IMR-90 (cell line): ENCODE measurements around the gene FOXI1. TPM values are rescaled to one million over a fixed set of nuclear protein-coding genes. Genes with fewer than 3 reads are reported as not detected.

Source experiments
- ATAC-seq: fragments of 200-7000 bp; cut with Tn5 transposase; 2 replicates; pipeline ENCODE4 v1.9.1; 2020; ENCODE audit warnings: low read depth, mild to moderate bottlenecking, moderate library complexity
- BruUV-seq: library from RNA; stranded (reverse); fragments of 400-500 nt; replicated peaks from 2 replicates; lab custom pipeline; 2021; lab: Mats Ljungman, UMichigan
- CTCF ChIA-PET: fragments of 300-600 bp; formaldehyde crosslinking; extraction: SDS; loops from one replicate; lab custom pipeline; 2021; ENCODE audit warnings: antibody characterized with exemption; lab: Yijun Ruan, JAX
- POLR2A ChIA-PET: fragments of 300-600 bp; sonication (Branson Sonifier 250); formaldehyde crosslinking; loops from one replicate; lab custom pipeline; 2022; ENCODE audit warnings: antibody characterized with exemption; ENCODE audit not compliant: unreplicated experiment; lab: Charles Lee
- DNase-seq: peaks from one replicate; pipeline ENCODE4 v3.0.0; 2013
- H2AFZ ChIP-seq: replicated peaks from 2 replicates; pipeline ENCODE3; 2013; ENCODE audit warnings: low read length, mild to moderate bottlenecking; ENCODE audit not compliant: poor library complexity
- H2AK5ac ChIP-seq: 2 replicates; pipeline ENCODE4 v1.6.1; 2013; ENCODE audit warnings: low read depth, low read length, inconsistent platforms
- H2AK9ac ChIP-seq: replicated peaks from 2 replicates; pipeline ENCODE3; 2013; ENCODE audit warnings: mild to moderate bottlenecking, low read depth, low read length, moderate library complexity; ENCODE audit not compliant: poor library complexity
- H2BK120ac ChIP-seq: 2 replicates; pipeline ENCODE4 v1.6.1; 2013; ENCODE audit warnings: low read depth, low read length, inconsistent platforms
- H2BK15ac ChIP-seq: 3 replicates; pipeline ENCODE4 v1.6.1; 2013; ENCODE audit warnings: low read depth, low read length, inconsistent platforms
- H2BK20ac ChIP-seq: 2 replicates; pipeline ENCODE4 v1.6.1; 2013; ENCODE audit warnings: low read depth, mild to moderate bottlenecking, inconsistent platforms, low read length, moderate library complexity
- H2BK5ac ChIP-seq: 2 replicates; pipeline ENCODE4 v1.6.1; 2013; ENCODE audit warnings: mild to moderate bottlenecking, low read depth, low read length, inconsistent platforms; ENCODE audit not compliant: poor library complexity, severe bottlenecking
- H3K14ac ChIP-seq: replicated peaks from 2 replicates; pipeline ENCODE4 v1.6.1; 2013; ENCODE audit warnings: low read depth, low read length, inconsistent platforms
- H3K18ac ChIP-seq: 2 replicates; pipeline ENCODE4 v1.6.1; 2013; ENCODE audit warnings: low read depth, low read length, control low read depth
- H3K23ac ChIP-seq: 2 replicates; pipeline ENCODE4 v1.6.1; 2013; ENCODE audit warnings: low read depth, low read length, inconsistent platforms
- H3K27ac ChIP-seq: 2 replicates; pipeline ENCODE4 v1.5.1; 2013; ENCODE audit warnings: mild to moderate bottlenecking, control low read depth, low read length; ENCODE audit not compliant: insufficient read depth
- H3K27me3 ChIP-seq: 2 replicates; pipeline ENCODE4 v1.6.1; 2013; ENCODE audit warnings: low read length; ENCODE audit not compliant: control insufficient read depth, insufficient read depth
- H3K36me3 ChIP-seq: 2 replicates; pipeline ENCODE4 v1.6.1; 2013; ENCODE audit warnings: low read length, mixed read lengths; ENCODE audit not compliant: control insufficient read depth, insufficient read depth
- H3K4ac ChIP-seq: 2 replicates; pipeline ENCODE4 v1.6.1; 2013; ENCODE audit warnings: low read depth, low read length, inconsistent platforms
- H3K4me1 ChIP-seq: 2 replicates; pipeline ENCODE4 v1.6.1; 2013; ENCODE audit warnings: low read length, mixed read lengths; ENCODE audit not compliant: control insufficient read depth, insufficient read depth
- H3K4me2 ChIP-seq: 2 replicates; pipeline ENCODE4 v1.6.1; 2013; ENCODE audit warnings: low read depth, mild to moderate bottlenecking, control low read depth, low read length, moderate library complexity
- H3K4me3 ChIP-seq: 2 replicates; pipeline ENCODE4 v1.5.1; 2013; ENCODE audit warnings: low read depth, mild to moderate bottlenecking, control low read depth, low read length, moderate library complexity; ENCODE audit not compliant: insufficient read depth
- H3K56ac ChIP-seq: 2 replicates; pipeline ENCODE4 v1.6.1; 2013; ENCODE audit warnings: low read length, inconsistent platforms; ENCODE audit not compliant: insufficient read depth; ENCODE audit errors: extremely low read depth
- H3K79me1 ChIP-seq, 2 experiments: 2 replicates each; pipeline ENCODE4 v1.6.1; 2013; ENCODE audit warnings: low read length in 2 of 2, inconsistent platforms in 1 of 2, low read depth in 1 of 2
- H3K9ac ChIP-seq: 2 replicates; pipeline ENCODE4 v1.6.1; 2013; ENCODE audit warnings: low read depth, low read length, control low read depth
- H3K9me1 ChIP-seq: 2 replicates; pipeline ENCODE4 v1.6.1; 2013; ENCODE audit warnings: low read length, inconsistent platforms; ENCODE audit not compliant: insufficient read depth
- H3K9me3 ChIP-seq: 2 replicates; pipeline ENCODE4 v1.6.1; 2013; ENCODE audit warnings: low read length; ENCODE audit not compliant: control insufficient read depth, insufficient read depth
- H4K20me1 ChIP-seq: 2 replicates; pipeline ENCODE4 v1.6.1; 2013; ENCODE audit warnings: low read length, inconsistent platforms; ENCODE audit not compliant: insufficient read depth
- H4K5ac ChIP-seq: 2 replicates; pipeline ENCODE4 v1.6.1; 2013; ENCODE audit warnings: mild to moderate bottlenecking, low read depth, low read length, control low read depth
- H4K8ac ChIP-seq, 2 experiments: 2 replicates each; pipeline ENCODE4 v1.6.1; 2013; ENCODE audit warnings: low read depth in 2 of 2, low read length in 2 of 2, control low read depth in 1 of 2, inconsistent platforms in 1 of 2
- H4K91ac ChIP-seq: 2 replicates; pipeline ENCODE4 v1.6.1; 2013; ENCODE audit warnings: low read depth, low read length, inconsistent platforms; ENCODE audit not compliant: insufficient read depth
- CEBPB ChIP-seq: IDR thresholded peaks from 2 replicates; pipeline ENCODE4 v1.6.1; 2012; ENCODE audit warnings: low read depth, low read length, improper control_type of control experiment
- CHD1 ChIP-seq: IDR thresholded peaks from 2 replicates; pipeline ENCODE4 v1.6.1; 2012; ENCODE audit warnings: low read depth, low read length, improper control_type of control experiment
- MXI1 ChIP-seq: IDR thresholded peaks from 2 replicates; pipeline ENCODE4 v1.6.1; 2012; ENCODE audit warnings: low read depth, mild to moderate bottlenecking, low read length, moderate library complexity, borderline replicate concordance
- POLR2A ChIP-seq: IDR thresholded peaks from 2 replicates; pipeline ENCODE4 v1.6.1; 2012; ENCODE audit warnings: mild to moderate bottlenecking, low read depth, low read length
- RAD21 ChIP-seq: IDR thresholded peaks from 2 replicates; pipeline ENCODE4 v1.6.1; 2012; ENCODE audit warnings: low read length, improper control_type of control experiment
- SMC3 ChIP-seq: fragments of 150-350 bp; IDR thresholded peaks from 2 replicates; pipeline ENCODE4 v1.6.1; 2016; ENCODE audit warnings: low read depth, mild to moderate bottlenecking, antibody characterized with exemption, low read length, moderate library complexity
- WGBS, 2 experiments: methylation state at CpG; one replicate each; pipeline versions ENCODE4 v1.1.5 to v1.1.7; 2013; ENCODE audit warnings: missing lambda C conversion rate in 2 of 2; ENCODE audit not compliant: insufficient read length in 1 of 2; ENCODE audit errors: extremely low coverage in 2 of 2; 5-methylcytosine and 5-hydroxymethylcytosine counted together
- dilution Hi-C: fragments of 300-500 bp; cut with HindIII; formaldehyde crosslinking; loops from one replicate; pipeline ENCODE4 v1.14.3; 2018; ENCODE audit warnings: low sequenced_read_pairs; ENCODE audit not compliant: unreplicated experiment
- in situ Hi-C: fragments of 300-500 bp; cut with MboI; formaldehyde crosslinking; loops from 3 replicates; pipeline ENCODE4 v1.14.3; 2019; ENCODE audit warnings: low sequenced_read_pairs, inconsistent platforms, mixed read lengths
- intact Hi-C: fragments of 100-400 bp; cut with micrococcal nuclease; formaldehyde crosslinking; loops from 2 replicates; pipeline ENCODE4 v1.10.0; 2022
- polyA plus RNA-seq, 3 experiments: library from polyadenylated mRNA; depleted of rRNA; stranded (reverse); fragments of >200 nt; gene quantifications; 2 replicates each; pipeline ENCODE4 v1.2.3, GENCODE V29; 2012; ENCODE audit warnings: low replicate concordance in 1 of 3
- total RNA-seq: library from RNA; depleted of rRNA; stranded (reverse); fragments of >200 nt; gene quantifications from 2 replicates; pipeline ENCODE4 v1.2.3, GENCODE V29; 2012
- TF ChIP-seq, protein P1 (sequence below): conservative IDR thresholded peaks from 2 replicates; pipeline ENCODE4 v1.5.1; 2012; ENCODE audit warnings: mild to moderate bottlenecking, low read depth, low read length, improper control_type of control experiment

The FOXI1 gene
- total and polyA plus RNA-seq, 2 of the 4 experiments (the other 2 are of a cell fraction) = not detected

DNA sequence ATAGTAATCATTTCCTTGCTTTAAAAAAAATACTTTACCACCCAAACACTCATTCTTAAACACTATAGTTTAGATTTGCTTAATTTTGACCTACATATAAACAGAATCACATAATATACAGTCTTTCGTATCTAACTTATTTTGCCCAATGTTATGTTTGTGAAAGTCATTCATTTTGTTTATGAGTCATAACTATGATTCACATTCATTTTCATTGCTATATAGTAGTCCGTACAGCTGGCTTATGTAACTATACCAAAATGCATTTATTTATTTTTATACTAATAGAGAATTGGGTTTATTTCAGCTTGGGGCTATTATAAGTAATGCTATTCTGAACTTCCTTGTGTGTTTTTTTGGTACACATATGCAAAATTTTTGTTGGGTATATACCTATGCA, 33.9 kb upstream of the FOXI1 start:
- no TSS peak for BruUV-seq
- H2BK120ac ChIP-seq = no peak overlapping the region
- intact Hi-C loops = loop anchor here (2.0 to 10.0 kb wide), 3 partner anchors 91 to 1087 kb away; partner anchors contain the start of genes INSYN2B and SPDL1
- no peak overlapping the region for H4K91ac ChIP-seq
- no peaks in the 10 kb centered on the region for H3K36me3 ChIP-seq
- H3K9me3 ChIP-seq = no peaks in the 10 kb centered on the region
- dilution Hi-C loops = no loop called here
- H2BK15ac ChIP-seq = no peak overlapping the region
- H3K4me3 ChIP-seq = no peak overlapping the region
- no peak overlapping the region for H3K27ac ChIP-seq
- no peak overlapping the region for H4K5ac ChIP-seq
- H3K4me1 ChIP-seq = no peaks in the 10 kb centered on the region
- no peak overlapping the region for H4K8ac ChIP-seq
- H3K4ac ChIP-seq = no peak overlapping the region
- H3K79me1 ChIP-seq = no peaks in the 10 kb centered on the region
- peaks cover 4% of the 10 kb centered on the region for H3K27me3 ChIP-seq
- ChIA-PET POLR2A (no interaction called here), CTCF (interaction anchor here (1.3 to 2.3 kb wide), 5 partner anchors 13 to 488 kb away, joined by 3 to 15 read pairs (median 7); partner anchors contain the start of genes INSYN2B and SPDL1)
- no peak overlapping the region for H3K9ac ChIP-seq
- no CpG with 5 or more reads among the region's 2 CpGs for WGBS, 2 experiments
- H3K14ac ChIP-seq = no peak overlapping the region
- H3K9me1 ChIP-seq = no peaks in the 10 kb centered on the region
- H2BK20ac ChIP-seq = no peak overlapping the region
- H2BK5ac ChIP-seq = no peak overlapping the region
- ATAC-seq (no peak), DNase-seq (no peak)
- H3K18ac ChIP-seq = no peak overlapping the region
- H4K20me1 ChIP-seq = no peaks in the 10 kb centered on the region
- TF ChIP-seq, protein P1, sequence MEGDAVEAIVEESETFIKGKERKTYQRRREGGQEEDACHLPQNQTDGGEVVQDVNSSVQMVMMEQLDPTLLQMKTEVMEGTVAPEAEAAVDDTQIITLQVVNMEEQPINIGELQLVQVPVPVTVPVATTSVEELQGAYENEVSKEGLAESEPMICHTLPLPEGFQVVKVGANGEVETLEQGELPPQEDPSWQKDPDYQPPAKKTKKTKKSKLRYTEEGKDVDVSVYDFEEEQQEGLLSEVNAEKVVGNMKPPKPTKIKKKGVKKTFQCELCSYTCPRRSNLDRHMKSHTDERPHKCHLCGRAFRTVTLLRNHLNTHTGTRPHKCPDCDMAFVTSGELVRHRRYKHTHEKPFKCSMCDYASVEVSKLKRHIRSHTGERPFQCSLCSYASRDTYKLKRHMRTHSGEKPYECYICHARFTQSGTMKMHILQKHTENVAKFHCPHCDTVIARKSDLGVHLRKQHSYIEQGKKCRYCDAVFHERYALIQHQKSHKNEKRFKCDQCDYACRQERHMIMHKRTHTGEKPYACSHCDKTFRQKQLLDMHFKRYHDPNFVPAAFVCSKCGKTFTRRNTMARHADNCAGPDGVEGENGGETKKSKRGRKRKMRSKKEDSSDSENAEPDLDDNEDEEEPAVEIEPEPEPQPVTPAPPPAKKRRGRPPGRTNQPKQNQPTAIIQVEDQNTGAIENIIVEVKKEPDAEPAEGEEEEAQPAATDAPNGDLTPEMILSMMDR = no peak
- TF ChIP-seq MXI1 = no peak
- no peak for TF ChIP-seq CEBPB
- TF ChIP-seq CHD1 = no peak
- no peak for TF ChIP-seq RAD21
- no peak for TF ChIP-seq SMC3
- TF ChIP-seq POLR2A = no peak
- in situ Hi-C loops = no loop called here
- H2AFZ ChIP-seq = no peak overlapping the region
- H3K23ac ChIP-seq = no peak overlapping the region
- H3K56ac ChIP-seq = no peak overlapping the region
- H2AK9ac ChIP-seq = no peak overlapping the region
- no peak overlapping the region for H2AK5ac ChIP-seq
- H3K4me2 ChIP-seq = no peak overlapping the region
